MG63 (cell line): ENCODE results near the gene TEX2. TPM values are rescaled to one million over a fixed set of nuclear protein-coding genes. Genes with fewer than 3 reads are reported as not detected.

ENCODE experiments used
- DNase-seq: peaks from one replicate; pipeline ENCODE4 v3.0.0-alpha.2; 2020
- H3K27me3 ChIP-seq: fragments of 250-450 bp; sonication (Bioruptor Pico); 2 replicates; pipeline ENCODE4 v1.5.1; 2020; ENCODE audit warnings: mild to moderate bottlenecking, moderate library complexity
- H3K36me3 ChIP-seq: fragments of 250-450 bp; sonication (Bioruptor Pico); 2 replicates; pipeline ENCODE4 v1.5.1; 2020; ENCODE audit warnings: mild to moderate bottlenecking, moderate library complexity
- H3K4me3 ChIP-seq: fragments of 250-450 bp; sonication (Bioruptor Pico); 2 replicates; pipeline ENCODE4 v1.5.1; 2020; ENCODE audit warnings: mild to moderate bottlenecking, moderate library complexity
- H3K9me3 ChIP-seq: fragments of 250-450 bp; sonication (Bioruptor Pico); 2 replicates; pipeline ENCODE4 v1.5.1; 2020; ENCODE audit warnings: mild to moderate bottlenecking, moderate library complexity
- total RNA-seq: library from RNA; depleted of rRNA; stranded (reverse); fragments of >200 nt; shearing (Covaris generic); gene quantifications from 2 replicates; pipeline ENCODE4 v1.2.3, GENCODE V29; 2014; ENCODE audit warnings: low replicate concordance

TEX2 gene
- total RNA-seq, 1 experiment from 2014 or later = 17.2 TPM

DNA sequence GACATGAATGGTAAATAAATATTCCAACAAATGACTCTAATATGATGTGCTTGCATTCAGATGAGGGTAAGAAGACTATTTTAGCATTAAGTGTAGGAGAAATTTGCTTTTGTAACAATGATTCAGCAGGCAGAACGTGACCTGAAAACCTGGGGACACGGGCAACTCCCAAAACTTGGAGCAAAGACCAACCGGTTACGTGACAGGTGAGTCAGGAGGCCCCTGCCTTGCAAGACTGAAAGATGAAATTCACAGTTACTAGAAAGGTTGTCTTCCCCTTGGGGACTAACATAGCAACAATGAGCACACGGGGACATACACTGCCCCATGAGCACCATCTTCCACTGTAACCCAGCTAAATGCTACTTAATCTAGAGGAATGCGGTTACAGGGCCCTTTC, 99.6 kb downstream of the TEX2 start:
- no peak overlapping the region for H3K4me3 ChIP-seq
- no peak for DNase-seq
- no peaks in the 10 kb centered on the region for H3K9me3 ChIP-seq
- no peaks in the 10 kb centered on the region; the same call in 1 of the 2 replicates for H3K36me3 ChIP-seq
- H3K27me3 ChIP-seq = no peaks in the 10 kb centered on the region

DNA sequence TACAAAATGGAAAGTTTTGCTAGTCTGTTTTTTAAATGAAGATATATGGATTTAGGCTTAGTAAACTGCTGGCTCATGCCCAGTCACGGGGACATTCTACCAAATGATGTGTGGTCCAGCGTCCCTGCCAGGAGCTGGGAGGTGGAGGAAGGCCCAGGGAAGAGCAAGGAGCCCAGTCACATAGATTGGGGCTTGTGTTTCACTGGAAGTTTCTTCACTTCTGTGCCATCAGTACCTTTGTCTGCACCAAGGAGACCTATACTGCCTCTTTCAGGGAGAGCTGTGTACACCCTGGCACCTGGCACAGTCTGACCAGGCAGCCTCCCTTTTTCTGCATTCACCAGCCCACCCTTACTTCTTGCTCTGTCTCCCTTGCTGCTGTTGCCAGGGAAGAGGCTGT, 100.5 kb downstream of the TEX2 start:
- no peaks in the 10 kb centered on the region; the same call in 1 of the 2 replicates for H3K36me3 ChIP-seq
- no peaks in the 10 kb centered on the region for H3K27me3 ChIP-seq
- no peak for DNase-seq
- H3K4me3 ChIP-seq = no peak overlapping the region
- H3K9me3 ChIP-seq = no peaks in the 10 kb centered on the region

DNA sequence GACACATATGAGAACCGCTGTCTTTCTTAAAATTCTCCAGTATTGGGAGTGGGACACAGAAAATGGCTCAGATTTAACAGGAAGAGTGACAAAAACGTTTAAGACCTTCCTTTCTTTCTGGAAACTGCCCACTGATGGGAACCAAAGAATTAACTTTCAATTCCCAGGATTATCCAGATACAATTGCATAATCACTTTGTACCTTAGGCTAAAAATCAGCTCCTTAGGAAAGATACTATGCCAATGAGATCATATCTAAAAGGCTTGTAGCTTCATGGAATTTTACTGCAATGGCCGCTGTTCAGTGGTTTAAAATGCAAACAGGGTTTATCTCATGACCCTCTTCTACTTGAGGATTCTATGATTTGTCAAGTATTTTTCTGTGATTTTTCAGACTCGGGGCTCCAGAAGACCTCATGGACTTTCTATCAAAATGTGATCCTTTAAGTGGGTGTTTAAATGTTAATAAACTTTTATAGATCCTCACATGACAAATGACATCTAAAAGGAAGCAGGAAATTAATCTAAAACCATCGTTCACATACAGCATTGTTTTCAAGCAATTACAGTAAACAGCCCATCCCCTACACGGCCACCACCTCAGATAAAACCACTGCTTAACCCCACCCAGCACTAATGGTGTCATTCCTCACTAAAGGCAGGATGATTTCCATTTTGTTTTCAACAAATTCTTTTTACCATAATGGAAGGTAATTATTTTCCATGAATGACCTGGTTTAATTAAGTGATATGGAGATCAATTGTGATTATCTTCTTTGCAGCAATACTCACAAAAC, 101.5 kb downstream of the TEX2 start:
- DNase-seq = no peak
- Histone ChIP-seq H3K9me3 (no peaks in the 10 kb centered on the region), H3K27me3 (no peaks in the 10 kb centered on the region), H3K4me3 (no peak overlapping the region), H3K36me3 (no peaks in the 10 kb centered on the region)

DNA sequence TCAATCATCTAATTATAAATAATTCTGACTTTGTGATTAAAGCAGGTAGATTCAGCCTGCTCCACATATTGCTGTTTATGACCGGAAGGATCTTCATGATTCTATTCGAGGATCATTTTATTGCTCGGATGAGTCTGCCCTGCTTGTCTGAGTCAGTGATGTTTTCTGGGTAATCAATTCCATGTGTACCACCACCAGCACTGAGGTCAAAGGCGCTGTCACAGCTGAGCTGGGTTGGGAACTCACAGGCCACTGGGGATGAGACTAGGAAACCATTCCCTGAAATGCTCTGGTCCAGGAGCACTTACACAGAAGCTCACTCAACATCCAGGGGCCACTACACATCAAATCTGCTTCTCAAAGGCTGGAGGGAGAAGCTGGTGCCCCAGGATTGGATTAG, 102.7 kb downstream of the TEX2 start:
- Histone ChIP-seq H3K27me3 (no peaks in the 10 kb centered on the region), H3K9me3 (no peaks in the 10 kb centered on the region), H3K36me3 (no peaks in the 10 kb centered on the region), H3K4me3 (no peak overlapping the region)
- no peak for DNase-seq

DNA sequence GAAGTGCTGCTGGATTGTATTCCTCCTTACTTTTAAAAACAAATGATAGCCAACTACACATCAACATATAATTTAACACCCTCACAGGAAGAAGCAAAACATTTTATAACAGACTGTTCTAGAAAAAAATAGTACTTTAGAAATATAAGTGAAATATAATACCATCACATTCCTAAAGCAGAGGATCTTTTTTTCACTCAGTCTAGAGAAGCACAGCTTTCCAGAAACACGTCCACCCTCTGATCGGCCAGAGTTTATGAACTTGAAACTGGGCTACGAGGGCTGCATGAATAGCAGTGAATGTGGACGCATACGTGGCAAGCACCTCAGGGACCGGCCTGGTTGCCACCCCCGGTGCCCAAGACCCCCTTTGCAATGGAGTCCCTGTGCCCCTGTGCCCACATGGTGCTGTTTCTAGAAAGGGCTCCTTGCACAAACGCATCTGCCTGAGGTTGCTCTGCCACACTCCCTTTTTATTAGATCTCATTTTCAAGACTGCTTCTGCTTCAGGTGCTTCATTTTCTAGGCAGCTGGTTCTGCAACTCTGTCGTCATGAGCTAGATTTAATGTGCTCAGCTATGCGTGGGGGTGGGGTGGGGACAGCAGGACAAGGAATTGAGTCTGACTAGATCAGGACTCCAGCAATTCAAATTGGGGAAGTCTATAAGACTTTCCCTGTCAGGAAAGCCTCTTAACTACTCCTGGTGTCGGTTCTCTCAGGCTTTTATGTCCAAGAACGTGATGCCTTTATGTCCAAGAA, 104.0 kb downstream of the TEX2 start:
- no peaks in the 10 kb centered on the region for H3K27me3 ChIP-seq
- no peak overlapping the region for H3K4me3 ChIP-seq
- DNase-seq = no peak
- no peaks in the 10 kb centered on the region for H3K36me3 ChIP-seq
- no peaks in the 10 kb centered on the region for H3K9me3 ChIP-seq

DNA sequence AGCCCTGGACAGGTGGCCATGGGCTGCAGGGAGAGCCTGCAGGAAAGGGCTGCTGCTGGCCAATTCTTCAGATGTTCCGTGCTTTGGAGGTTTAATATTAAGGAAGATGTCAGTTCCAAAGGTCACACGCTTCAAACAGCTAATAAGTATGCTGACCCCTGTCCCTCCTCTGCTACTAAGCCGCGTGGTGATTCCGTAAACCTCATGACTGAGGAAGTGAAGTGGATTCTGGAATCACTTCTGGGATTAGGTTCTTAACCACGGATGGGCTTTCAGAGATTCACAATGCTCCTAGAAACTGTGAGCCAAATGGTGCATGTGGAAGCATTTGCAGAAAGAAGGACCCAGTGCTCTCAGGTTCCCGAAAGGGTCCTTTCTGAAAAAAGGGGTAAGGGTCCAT, 104.7 kb downstream of the TEX2 start:
- no peaks in the 10 kb centered on the region for H3K9me3 ChIP-seq
- no peak overlapping the region for H3K4me3 ChIP-seq
- no peaks in the 10 kb centered on the region for H3K27me3 ChIP-seq
- no peak for DNase-seq
- peaks cover 3% of the 10 kb centered on the region; the same call in 1 of the 2 replicates for H3K36me3 ChIP-seq

DNA sequence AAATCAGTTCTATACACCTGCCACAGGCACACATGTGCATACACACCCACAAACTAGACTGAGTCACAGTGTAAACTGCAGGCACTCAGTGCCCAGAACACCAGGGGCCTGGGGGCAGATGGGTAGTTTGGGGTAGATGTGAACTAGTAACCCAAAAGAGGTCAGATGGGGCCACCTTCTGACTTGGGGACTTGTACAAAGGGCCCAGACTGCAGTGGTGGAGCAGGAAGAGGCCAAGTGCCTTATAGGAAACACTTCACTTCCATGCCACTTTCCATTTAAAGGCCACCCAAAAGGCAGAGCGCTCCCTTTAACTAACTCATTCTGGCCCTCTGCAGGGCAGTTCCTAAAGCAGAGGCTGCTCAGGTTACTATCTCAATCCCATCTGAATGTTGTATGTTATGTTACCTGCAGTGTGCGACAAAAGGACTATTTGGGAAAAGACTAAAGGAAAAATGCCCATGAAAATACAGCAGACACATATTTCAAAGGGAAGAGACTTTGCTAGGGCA, 105.3 kb downstream of the TEX2 start:
- no peaks in the 10 kb centered on the region for H3K27me3 ChIP-seq
- H3K4me3 ChIP-seq = no peak overlapping the region
- no peaks in the 10 kb centered on the region for H3K9me3 ChIP-seq
- peaks cover 3% of the 10 kb centered on the region for H3K36me3 ChIP-seq
- DNase-seq = no peak

DNA sequence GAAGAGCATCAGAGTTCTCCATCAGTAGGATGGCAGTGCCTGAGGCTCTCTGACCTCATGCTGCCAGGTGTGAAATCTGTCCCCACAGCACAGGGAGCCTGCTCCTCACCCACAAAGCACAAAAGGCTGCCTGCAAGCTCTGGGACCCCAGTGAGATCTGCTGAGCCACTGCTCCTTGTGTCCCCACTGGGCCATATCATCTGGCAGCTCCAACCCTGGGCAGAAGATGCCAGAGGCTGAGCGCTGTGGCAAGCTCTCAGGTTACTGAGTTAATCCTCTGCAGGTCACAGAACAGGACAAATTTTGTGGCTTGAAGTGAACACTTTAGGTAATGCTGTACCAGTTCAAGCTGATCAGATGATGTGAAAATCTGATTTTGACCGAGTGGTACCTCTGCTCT, 106.4 kb downstream of the TEX2 start:
- no peak for DNase-seq
- H3K9me3 ChIP-seq = no peaks in the 10 kb centered on the region
- H3K36me3 ChIP-seq = peaks cover 9% of the 10 kb centered on the region
- no peaks in the 10 kb centered on the region for H3K27me3 ChIP-seq
- no peak overlapping the region for H3K4me3 ChIP-seq

DNA sequence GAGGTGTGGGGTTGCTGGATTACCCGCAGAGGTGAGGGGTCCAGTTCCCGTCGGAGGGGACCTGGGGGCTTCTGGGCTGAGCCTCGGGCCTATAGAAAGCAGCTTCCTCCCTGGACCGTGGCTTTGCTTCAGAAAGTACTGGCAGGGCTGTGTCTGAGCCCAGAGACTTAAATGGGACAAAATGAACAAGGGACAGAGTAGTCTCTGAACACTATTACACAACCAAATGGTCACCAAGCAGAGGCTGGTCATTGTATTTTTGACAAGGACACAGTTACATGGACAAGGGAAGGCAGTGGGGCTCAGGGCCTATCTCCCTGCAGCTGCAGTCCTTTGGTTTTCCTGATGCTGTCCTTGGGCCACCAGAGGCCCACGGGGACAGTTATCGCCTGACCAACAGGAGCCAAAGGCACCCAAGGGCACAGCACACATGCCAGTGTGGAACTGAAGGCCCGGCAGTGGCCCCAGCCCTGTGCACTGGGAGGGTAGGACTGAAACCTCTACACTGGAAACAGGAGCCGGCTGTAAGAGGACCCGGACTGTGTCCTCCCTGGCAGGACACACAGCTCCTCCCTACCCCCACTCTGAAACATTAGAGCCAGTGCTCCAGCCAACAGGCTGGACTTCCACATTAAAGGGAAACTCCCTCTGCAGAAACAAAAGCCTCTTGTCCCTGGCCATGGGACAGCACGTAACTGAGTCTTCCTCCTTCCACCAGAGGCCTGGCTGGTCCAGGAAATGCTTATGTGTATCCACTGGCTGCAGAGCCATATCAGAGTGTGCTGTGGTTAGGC, 107.1 kb downstream of the TEX2 start:
- Histone ChIP-seq H3K4me3 (no peak overlapping the region), H3K27me3 (no peaks in the 10 kb centered on the region), H3K36me3 (peaks cover 13% of the 10 kb centered on the region), H3K9me3 (no peaks in the 10 kb centered on the region)
- DNase-seq = no peak

DNA sequence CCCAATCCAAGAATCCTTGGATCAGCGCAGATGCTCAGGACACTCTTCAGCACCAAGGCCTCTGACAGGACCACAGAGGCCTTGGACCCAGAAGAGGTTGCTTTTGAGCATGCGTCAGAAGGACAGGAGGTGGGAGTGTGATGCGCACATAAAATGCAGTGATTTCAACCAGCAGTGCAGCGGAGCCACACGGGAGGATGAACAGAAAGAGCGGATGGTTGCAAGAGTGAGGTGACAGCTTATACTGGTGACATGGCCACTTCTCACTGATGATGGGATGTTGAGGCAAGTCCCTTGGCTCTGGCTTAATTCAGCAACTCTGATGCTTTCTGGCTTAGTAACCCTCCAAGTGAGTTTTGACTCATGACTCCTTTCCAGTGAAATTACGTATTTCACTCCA, 107.9 kb downstream of the TEX2 start:
- no peak overlapping the region for H3K4me3 ChIP-seq
- DNase-seq = no peak
- H3K27me3 ChIP-seq = no peaks in the 10 kb centered on the region
- no peaks in the 10 kb centered on the region for H3K9me3 ChIP-seq
- peaks cover 13% of the 10 kb centered on the region for H3K36me3 ChIP-seq

DNA sequence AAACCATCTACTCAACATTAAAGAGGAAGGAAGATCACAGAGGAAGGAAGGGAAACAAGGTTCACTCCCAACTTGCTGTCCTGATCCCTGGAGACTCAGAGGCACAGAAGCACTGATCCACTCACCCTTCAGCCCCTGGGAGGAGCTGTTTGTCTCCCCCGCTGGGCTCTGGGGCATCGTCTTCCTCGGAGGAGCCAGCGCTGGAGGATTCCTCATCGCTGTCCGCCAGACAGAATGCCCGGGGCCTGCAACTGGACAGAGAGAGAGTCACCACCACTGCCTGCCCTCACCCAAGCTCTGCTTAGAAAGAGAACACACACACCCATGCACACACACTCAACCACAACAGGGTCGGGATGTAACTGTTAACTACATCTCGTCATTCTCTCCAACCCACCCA, 108.3 kb downstream of the TEX2 start:
- H3K4me3 ChIP-seq = no peak overlapping the region
- H3K9me3 ChIP-seq = no peaks in the 10 kb centered on the region
- H3K27me3 ChIP-seq = no peaks in the 10 kb centered on the region
- no peak for DNase-seq
- peaks cover 13% of the 10 kb centered on the region for H3K36me3 ChIP-seq

DNA sequence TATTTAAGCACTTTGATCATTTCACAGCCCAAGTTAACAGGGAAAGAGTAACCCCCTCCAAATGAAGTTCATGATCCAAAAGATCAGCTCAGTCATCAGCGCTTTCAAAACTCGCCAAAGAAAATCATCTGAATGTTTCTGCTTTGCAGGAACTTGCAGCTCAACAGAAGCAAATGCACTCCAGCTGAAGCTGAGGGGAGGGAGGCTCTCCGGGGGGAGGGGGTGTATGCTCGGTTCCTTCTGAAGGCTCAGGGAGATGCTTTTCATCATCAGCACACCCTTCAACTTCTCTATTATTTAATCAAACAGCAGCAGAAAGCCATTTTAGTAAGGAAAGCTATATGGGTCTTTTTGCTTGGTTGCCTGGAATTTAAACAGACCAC, 108.8 kb downstream of the TEX2 start:
- H3K36me3 ChIP-seq = peaks cover 13% of the 10 kb centered on the region
- no peaks in the 10 kb centered on the region for H3K27me3 ChIP-seq
- no peak overlapping the region for H3K4me3 ChIP-seq
- H3K9me3 ChIP-seq = no peaks in the 10 kb centered on the region
- DNase-seq = no peak

DNA sequence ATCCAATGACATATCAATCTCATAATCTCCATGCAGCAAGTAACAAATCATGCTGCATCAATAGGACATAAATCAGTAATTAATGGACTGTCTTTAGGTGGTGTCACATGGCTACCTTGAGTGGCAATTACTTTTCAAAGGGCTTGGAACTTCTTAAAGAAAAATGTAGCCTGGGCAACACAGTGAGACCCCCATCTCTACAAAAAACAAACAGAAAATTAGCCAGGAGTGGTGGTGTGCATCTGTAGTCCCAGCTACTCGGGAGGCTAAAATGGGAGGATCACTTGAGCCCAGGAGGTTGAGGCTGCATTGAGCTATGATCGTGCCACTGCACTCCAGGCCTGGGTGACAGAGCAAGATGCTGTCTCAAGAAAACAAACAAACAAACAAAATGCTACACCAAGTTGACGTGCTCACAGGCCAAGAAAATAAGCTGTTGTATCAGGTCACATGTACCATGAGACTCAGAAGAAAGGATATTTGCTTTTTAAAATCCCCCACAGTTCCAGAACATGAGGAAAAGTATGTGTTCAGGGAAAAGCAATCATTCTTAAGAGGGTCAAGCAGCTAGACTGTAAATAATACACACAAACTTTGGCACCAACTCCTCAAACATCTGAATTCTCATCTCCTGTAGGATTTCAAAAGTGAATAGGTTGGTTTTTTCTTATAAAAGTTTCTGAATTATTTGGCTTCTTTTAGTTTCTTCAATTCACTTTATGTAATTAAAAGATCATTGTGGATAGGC, 109.3 kb downstream of the TEX2 start:
- H3K27me3 ChIP-seq = no peaks in the 10 kb centered on the region
- H3K9me3 ChIP-seq = no peaks in the 10 kb centered on the region
- H3K4me3 ChIP-seq = no peak overlapping the region
- peaks cover 15% of the 10 kb centered on the region for H3K36me3 ChIP-seq
- DNase-seq = no peak

DNA sequence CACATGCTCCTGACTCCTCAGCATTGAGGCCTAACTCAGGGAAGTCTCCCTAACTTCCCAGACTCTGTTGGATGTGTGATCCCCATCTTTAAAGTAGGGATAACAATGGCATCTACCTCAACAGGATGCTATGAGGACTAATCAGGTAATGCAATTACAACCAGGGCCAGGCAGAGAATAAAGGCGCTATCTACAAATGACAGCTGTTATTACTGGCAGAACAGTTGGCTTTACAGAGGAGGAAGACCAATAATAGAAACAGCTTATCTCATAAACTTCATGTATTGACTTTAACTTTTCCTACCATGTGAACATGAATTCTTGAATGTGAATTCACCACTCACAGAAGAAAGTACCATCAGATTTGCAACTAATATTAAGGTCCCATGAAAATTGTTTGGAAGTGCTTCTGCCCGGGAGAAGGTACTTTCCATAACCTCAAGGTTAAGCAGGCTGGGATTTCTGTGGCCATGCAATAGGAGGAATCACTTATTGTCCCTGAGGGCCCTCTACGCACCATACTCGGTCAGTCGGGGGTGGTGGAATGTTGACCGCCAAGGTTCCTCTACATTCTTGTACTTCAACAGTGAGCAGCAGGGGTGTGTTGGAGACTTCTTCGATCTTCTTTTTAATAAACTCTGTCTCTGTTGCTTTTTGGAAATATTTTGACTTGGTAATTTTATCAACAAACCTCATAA, 110.5 kb downstream of the TEX2 start:
- no peak for DNase-seq
- H3K9me3 ChIP-seq = no peaks in the 10 kb centered on the region
- H3K27me3 ChIP-seq = no peaks in the 10 kb centered on the region
- H3K36me3 ChIP-seq = peaks cover 25% of the 10 kb centered on the region
- no peak overlapping the region for H3K4me3 ChIP-seq

DNA sequence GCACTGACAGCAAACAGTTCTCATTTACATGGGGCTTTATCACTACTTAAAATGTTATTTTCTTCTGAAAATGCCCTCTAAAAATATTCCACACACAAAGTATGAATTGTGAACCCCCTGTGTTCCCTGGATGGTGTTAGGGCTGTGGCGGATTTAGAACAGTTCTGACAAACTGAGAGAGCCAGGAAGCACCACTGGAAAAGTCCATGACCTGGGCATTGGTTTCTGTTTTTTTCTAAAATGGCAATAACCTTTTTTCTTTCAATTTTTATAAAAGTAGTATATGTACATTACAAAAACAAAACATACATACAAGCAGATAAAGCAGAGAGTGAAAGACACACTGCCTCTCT, 112.1 kb downstream of the TEX2 start:
- no peak overlapping the region for H3K4me3 ChIP-seq
- peaks cover 41% of the 10 kb centered on the region for H3K36me3 ChIP-seq
- no peaks in the 10 kb centered on the region for H3K27me3 ChIP-seq
- H3K9me3 ChIP-seq = no peaks in the 10 kb centered on the region
- no peak for DNase-seq
